Neural progenitor cell (in vitro differentiated cells): ENCODE data around the gene MIER3. TPM values are rescaled to one million over a fixed set of nuclear protein-coding genes. Genes with fewer than 3 reads are reported as not detected.
"Not testable (repeated sequence)": the region's sequence is repeated elsewhere in the genome, so short reads cannot be mapped to it uniquely, and the experiment has no call there.

Experiments used
- DNase-seq: peaks from one replicate; pipeline ENCODE4 v3.0.0-alpha.2; 2016; ENCODE audit warnings: low spot score
- H2AFZ ChIP-seq: fragments of 200-600 bp; sonication (generic); replicated peaks from 2 replicates; pipeline ENCODE4 v1.6.1; 2016; ENCODE audit warnings: antibody characterized with exemption
- H3F3A ChIP-seq: fragments of 200-600 bp; sonication (generic); 2 replicates; pipeline ENCODE4 v1.6.1; 2016; ENCODE audit warnings: antibody characterized with exemption, low read depth
- H3K27ac ChIP-seq: fragments of 200-600 bp; sonication (generic); 2 replicates; pipeline ENCODE4 v1.5.1; 2016; ENCODE audit warnings: mild to moderate bottlenecking
- H3K27me3 ChIP-seq: fragments of 200-600 bp; sonication (generic); 2 replicates; pipeline ENCODE4 v1.6.1; 2016; ENCODE audit warnings: mild to moderate bottlenecking, moderate library complexity
- H3K36me3 ChIP-seq: fragments of 200-600 bp; sonication (generic); 2 replicates; pipeline ENCODE4 v1.5.1; 2016
- H3K4me1 ChIP-seq: fragments of 200-600 bp; sonication (generic); 2 replicates; pipeline ENCODE4 v1.6.1; 2016; ENCODE audit warnings: mixed run types
- H3K4me2 ChIP-seq: fragments of 200-600 bp; sonication (generic); 2 replicates; pipeline ENCODE4 v1.6.1; 2016
- H3K4me3 ChIP-seq: fragments of 200-600 bp; sonication (generic); 2 replicates; pipeline ENCODE4 v1.5.1; 2016
- H3K79me2 ChIP-seq: fragments of 200-600 bp; sonication (generic); 2 replicates; pipeline ENCODE4 v1.6.1; 2016; ENCODE audit warnings: low read depth
- H3K9ac ChIP-seq: fragments of 200-600 bp; sonication (generic); 2 replicates; pipeline ENCODE4 v1.6.1; 2016
- H3K9me3 ChIP-seq: fragments of 200-600 bp; sonication (generic); 2 replicates; pipeline ENCODE4 v1.5.1; 2016; ENCODE audit warnings: low read depth
- H4K20me1 ChIP-seq: fragments of 200-600 bp; sonication (generic); 2 replicates; pipeline ENCODE4 v1.6.1; 2016; ENCODE audit warnings: low read depth
- H3K27ac Mint-ChIP-seq: 3 replicates; pipeline ENCODE4 v1.8.0; 2021; ENCODE audit warnings: mixed read lengths
- H3K27me3 Mint-ChIP-seq: 2 replicates; pipeline ENCODE4 v1.8.0; 2022; ENCODE audit warnings: low read depth, mild to moderate bottlenecking, inconsistent platforms, moderate library complexity, mixed read lengths; ENCODE audit not compliant: insufficient read depth
- H3K36me3 Mint-ChIP-seq: 3 replicates; pipeline ENCODE4 v1.8.0; 2021; ENCODE audit warnings: mixed read lengths
- H3K4me1 Mint-ChIP-seq: 3 replicates; pipeline ENCODE4 v1.8.0; 2021; ENCODE audit warnings: mixed read lengths
- H3K4me3 Mint-ChIP-seq: 3 replicates; pipeline ENCODE4 v1.8.0; 2021; ENCODE audit warnings: mild to moderate bottlenecking, moderate library complexity, mixed read lengths
- H3K9me3 Mint-ChIP-seq: 3 replicates; pipeline ENCODE4 v1.8.0; 2020; ENCODE audit warnings: mixed read lengths
- CTCF ChIP-seq: fragments of 200-600 bp; sonication (generic); IDR thresholded peaks from 2 replicates; pipeline ENCODE4 v1.5.1; 2017; ENCODE audit warnings: antibody characterized with exemption, mild to moderate bottlenecking
- EZH2 ChIP-seq: fragments of 200-600 bp; sonication (generic); IDR thresholded peaks from 2 replicates; pipeline ENCODE4 v1.6.1; 2017; ENCODE audit warnings: antibody characterized with exemption, mild to moderate bottlenecking, moderate library complexity
- EZH2phosphoT487 ChIP-seq: fragments of 200-600 bp; sonication (generic); IDR thresholded peaks from 2 replicates; pipeline ENCODE4 v1.6.1; 2017; ENCODE audit warnings: antibody characterized with exemption
- total RNA-seq: library from RNA; depleted of rRNA; stranded (reverse); fragments of >200 nt; gene quantifications from 2 replicates; pipeline ENCODE4 v1.2.3, GENCODE V29; 2015; ENCODE audit warnings: low replicate concordance

Gene MIER3
- total RNA-seq, 1 donor from 2014 or later = 106 TPM

GRCh38 chr5:56981548-56982315 is 29.8 kb upstream of the MIER3 start:
- no peak overlapping the region for H3K27ac Mint-ChIP-seq

GRCh38 chr5:56979968-56980367 is 28.0 kb upstream of the MIER3 start:
- Mint-ChIP-seq H3K4me1 (no peaks in the 10 kb centered on the region), H3K9me3 (peaks cover 2% of the 10 kb centered on the region), H3K4me3 (no peak overlapping the region), H3K27me3 (peaks cover 5% of the 10 kb centered on the region), H3K36me3 (no peaks in the 10 kb centered on the region), H3K27ac (no peak overlapping the region)
- Histone ChIP-seq H4K20me1 (no peaks in the 10 kb centered on the region), H3K79me2 (no peaks in the 10 kb centered on the region), H3K4me3 (no peak overlapping the region), H3K4me1 (no peaks in the 10 kb centered on the region), H3K27ac (no peak overlapping the region), H2AFZ (no peak overlapping the region), H3K27me3 (no peaks in the 10 kb centered on the region), H3K9ac (no peak overlapping the region), H3F3A (no peaks in the 10 kb centered on the region), H3K9me3 (no peaks in the 10 kb centered on the region), H3K36me3 (no peaks in the 10 kb centered on the region), H3K4me2 (no peak overlapping the region)
- DNase-seq = no peak
- TF ChIP-seq EZH2phosphoT487 (no peak), EZH2 (no peak), CTCF (no peak)

More at GRCh38 chr5:56981548-56982315, 29.8 kb upstream of the MIER3 start:
- Histone ChIP-seq H3K9me3 (no peaks in the 10 kb centered on the region), H3K36me3 (no peaks in the 10 kb centered on the region), H3K79me2 (no peaks in the 10 kb centered on the region), H4K20me1 (no peaks in the 10 kb centered on the region), H3K9ac (no peak overlapping the region), H3K27me3 (no peaks in the 10 kb centered on the region), H3F3A (no peaks in the 10 kb centered on the region), H3K4me2 (no peak overlapping the region), H2AFZ (no peak overlapping the region), H3K4me1 (no peaks in the 10 kb centered on the region), H3K27ac (no peak overlapping the region), H3K4me3 (no peak overlapping the region)
- H3K4me1 Mint-ChIP-seq = no peaks in the 10 kb centered on the region
- no peak for TF ChIP-seq EZH2
- H3K36me3 Mint-ChIP-seq = no peaks in the 10 kb centered on the region
- peaks cover 5% of the 10 kb centered on the region for H3K27me3 Mint-ChIP-seq
- peaks cover 2% of the 10 kb centered on the region for H3K9me3 Mint-ChIP-seq
- H3K4me3 Mint-ChIP-seq = no peak overlapping the region
- DNase-seq = no peak

- DNase-seq, H3K27me3 ChIP-seq, H3K4me2 ChIP-seq, H3K9me3 ChIP-seq, H3K36me3 ChIP-seq, H4K20me1 ChIP-seq, H3K9me3 Mint-ChIP-seq, H2AFZ ChIP-seq, H3K4me3 Mint-ChIP-seq, H3K4me3 ChIP-seq, H3K27ac ChIP-seq, H3K27ac Mint-ChIP-seq, H3K79me2 ChIP-seq, H3F3A ChIP-seq, H3K9ac ChIP-seq, H3K4me1 Mint-ChIP-seq, H3K27me3 Mint-ChIP-seq, H3K4me1 ChIP-seq, H3K36me3 Mint-ChIP-seq: not testable (repeated sequence)
Measured at GRCh38 chr5:56979526-56979925, 27.6 kb upstream of the MIER3 start.

- H3K27ac Mint-ChIP-seq = no peak overlapping the region
- TF ChIP-seq EZH2phosphoT487 (no peak), CTCF (no peak), EZH2 (no peak)
- no peak overlapping the region for H2AFZ ChIP-seq
Measured at GRCh38 chr5:56977822-56978221, 25.9 kb upstream of the MIER3 start.

More at GRCh38 chr5:56977822-56978221, 25.9 kb upstream of the MIER3 start:
- Histone ChIP-seq H3K9me3 (no peaks in the 10 kb centered on the region), H3K4me1 (no peaks in the 10 kb centered on the region), H3K27ac (no peak overlapping the region), H3K36me3 (no peaks in the 10 kb centered on the region), H3F3A (no peaks in the 10 kb centered on the region), H3K4me2 (no peak overlapping the region), H3K4me3 (no peak overlapping the region), H3K79me2 (no peaks in the 10 kb centered on the region), H4K20me1 (no peaks in the 10 kb centered on the region), H3K27me3 (no peaks in the 10 kb centered on the region), H3K9ac (no peak overlapping the region)
- Mint-ChIP-seq H3K9me3 (peaks cover 2% of the 10 kb centered on the region), H3K36me3 (no peaks in the 10 kb centered on the region), H3K4me1 (no peaks in the 10 kb centered on the region), H3K4me3 (no peak overlapping the region), H3K27me3 (peaks cover 5% of the 10 kb centered on the region)
- DNase-seq = no peak
